Small intestine (tissue), 16 donors: ENCODE results near the gene KBTBD2. TPM values are rescaled to one million over a fixed set of nuclear protein-coding genes. Genes with fewer than 3 reads are reported as not detected.

Source experiments
- DNase-seq, 2 donors: peaks; one replicate each; pipeline versions ENCODE4 v3.0.0 to v3.0.0-alpha.2; 2013
- FAIRE-seq: peaks from 2 replicates; lab custom pipeline; 2012; peaks lifted over from hg19 to GRCh38; lab: Jason Lieb, UNC
- H3K27ac ChIP-seq, 3 donors: one replicate each; pipeline ENCODE4 v1.5.1; 2013; ENCODE audit warnings: low read length in 2 of 3, mild to moderate bottlenecking in 2 of 3, control low read depth in 1 of 3, inconsistent platforms in 1 of 3, low read depth in 1 of 3, moderate library complexity in 1 of 3
- H3K27me3 ChIP-seq, 3 donors: one replicate each; pipeline ENCODE4 v1.6.1; 2013; ENCODE audit warnings: low read length in 3 of 3, inconsistent platforms in 1 of 3; ENCODE audit not compliant: control insufficient read depth in 3 of 3, insufficient read depth in 3 of 3
- H3K36me3 ChIP-seq, 3 donors: one replicate each; pipeline ENCODE4 v1.6.1; 2013; ENCODE audit warnings: low read length in 3 of 3, inconsistent platforms in 1 of 3, low read depth in 1 of 3, mild to moderate bottlenecking in 1 of 3, moderate library complexity in 1 of 3; ENCODE audit not compliant: control insufficient read depth in 3 of 3, insufficient read depth in 2 of 3
- H3K4me1 ChIP-seq, 3 donors: one replicate each; pipeline ENCODE4 v1.6.1; 2013; ENCODE audit warnings: low read length in 2 of 3, inconsistent platforms in 1 of 3, low read depth in 1 of 3, mild to moderate bottlenecking in 1 of 3, moderate library complexity in 1 of 3; ENCODE audit not compliant: control insufficient read depth in 3 of 3, insufficient read depth in 2 of 3
- H3K4me3 ChIP-seq, 3 donors: one replicate each; pipeline ENCODE4 v1.5.1; 2013; ENCODE audit warnings: low read length in 3 of 3, control low read depth in 1 of 3, inconsistent platforms in 1 of 3, low read depth in 1 of 3, mild to moderate bottlenecking in 1 of 3, moderate library complexity in 1 of 3
- H3K9me3 ChIP-seq, 2 donors: one replicate each; pipeline ENCODE4 v1.6.1; 2013; ENCODE audit warnings: low read depth in 1 of 2, low read length in 1 of 2; ENCODE audit not compliant: control insufficient read depth in 2 of 2, insufficient read depth in 1 of 2
- WGBS, 3 donors: extraction: QIAGEN DNeasy Blood & Tissue Kit; methylation state at CpG; one replicate each; pipeline ENCODE4 v1.1.7; 2013; 5-methylcytosine and 5-hydroxymethylcytosine counted together
- long read RNA-seq, 10 donors: transcript quantifications; one replicate each; lab custom pipeline, GENCODE V29; 2026
- polyA plus RNA-seq, 4 donors: library from polyadenylated mRNA; stranded (reverse) in 3 of 4; unstranded in 1 of 4; fragments of 200-250 nt in 3 of 4; fragments of 120-200 nt in 1 of 4; gene quantifications; one replicate each; pipeline versions ENCODE4 v1.2.1 to v1.2.3, GENCODE V29; 2013
- donor health status: healthy with polysubstance abuse.
- donor health status: control.
- donor health status: control.
- donor health status: Bipolar disorder and iron deficiency.
- donor health status: healthy.

The KBTBD2 gene
- 10 to 100 TPM; 10.8 to 45.0 (median 14.4) TPM for polyA plus RNA-seq
- long read RNA-seq, donor 1, transcript KBTBD2-201 (4 exons, 3,745 nt) = major isoform, 12 of 18 reads
- long read RNA-seq, donor 1, partial matches to known transcripts = 6 of 18 reads
- long read RNA-seq, donor 1, other reads (novel, unspliced or antisense) = 0 of 18 reads
- long read RNA-seq, donor 2, partial matches to known transcripts = 0 of 3 reads
- long read RNA-seq, donor 2, other reads (novel, unspliced or antisense) = 0 of 3 reads
- long read RNA-seq, donor 3, partial matches to known transcripts = 36 of 38 reads
- long read RNA-seq, donor 3, other reads (novel, unspliced or antisense) = 0 of 38 reads
- long read RNA-seq, donor 4 = 0 reads
- long read RNA-seq, donor 5, partial matches to known transcripts = 0 of 2 reads
- long read RNA-seq, donor 5, other reads (novel, unspliced or antisense) = 0 of 2 reads
- long read RNA-seq, donor 6, transcript KBTBD2-201 (4 exons, 3,745 nt) = major isoform, 6 of 6 reads
- long read RNA-seq, donor 6, partial matches to known transcripts = 0 of 6 reads
- long read RNA-seq, donor 6, other reads (novel, unspliced or antisense) = 0 of 6 reads
- long read RNA-seq, donor 7, transcript KBTBD2-201 (4 exons, 3,745 nt) = major isoform, 20 of 20 reads
- long read RNA-seq, donor 7, partial matches to known transcripts = 0 of 20 reads
- long read RNA-seq, donor 7, other reads (novel, unspliced or antisense) = 0 of 20 reads
- long read RNA-seq, donor 8, partial matches to known transcripts = 0 of 2 reads
- long read RNA-seq, donor 8, other reads (novel, unspliced or antisense) = 0 of 2 reads
- long read RNA-seq, donor 9, partial matches to known transcripts = 0 of 1 reads
- long read RNA-seq, donor 9, other reads (novel, unspliced or antisense) = 0 of 1 reads
- long read RNA-seq, donor 10, transcript KBTBD2-201 (4 exons, 3,745 nt) = major isoform, 12 of 12 reads
- long read RNA-seq, donor 10, partial matches to known transcripts = 0 of 12 reads
- long read RNA-seq, donor 10, other reads (novel, unspliced or antisense) = 0 of 12 reads

DNA sequence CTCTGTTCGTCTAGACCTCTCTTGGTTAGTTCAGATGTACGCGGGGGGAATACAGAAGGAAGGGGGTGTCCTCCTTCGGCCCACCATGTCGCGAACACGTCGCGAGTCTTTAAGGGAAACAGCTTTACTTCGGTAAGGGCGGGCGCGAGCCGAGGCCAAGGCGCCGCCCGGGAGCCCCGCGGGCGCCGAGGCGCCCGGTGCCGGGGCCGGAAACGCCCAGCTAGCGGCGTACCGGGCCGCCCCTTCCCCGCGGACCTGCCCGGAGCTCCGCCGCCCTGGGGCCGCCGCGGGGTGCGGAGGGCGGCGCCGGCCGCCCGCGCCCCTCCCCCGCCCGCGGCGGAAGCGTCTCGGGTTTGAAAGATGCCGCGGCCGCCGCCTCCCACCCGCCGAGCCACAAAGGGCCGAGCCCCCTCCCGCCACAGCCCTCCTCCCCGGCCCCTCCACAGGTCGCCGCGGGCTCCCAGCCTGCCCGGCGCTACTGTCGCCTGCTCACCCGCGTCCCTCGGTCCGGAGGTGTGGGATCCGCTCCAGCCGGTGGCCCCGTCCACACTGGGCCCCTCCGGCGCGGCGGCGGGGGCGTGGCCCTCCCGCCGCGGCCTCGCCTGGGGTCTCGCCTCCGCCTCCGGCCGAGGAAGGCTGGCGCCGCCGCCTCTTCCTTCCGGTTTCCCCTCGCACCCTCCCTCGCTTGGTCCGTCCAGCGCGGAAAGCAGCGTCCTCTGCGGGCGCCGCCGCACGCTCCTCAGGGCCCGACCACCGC is at the start of gene KBTBD2:
KBTBD2 (minus strand) TSS at position 718 of the 757 bp plus-strand sequence. CDS start 12,156 bp downstream, outside the sequence.
- DNase-seq (peak; percentile 69 to 92), FAIRE-seq (no peak)
- 0% methylated on average over 51 to 104 of the region's 104 CpGs for WGBS, 3 donors
- H3K4me1 ChIP-seq = peaks cover 0 to 22% (median 10%) of the 10 kb centered on the region in 3 donors
- no peaks in the 10 kb centered on the region for H3K9me3 ChIP-seq
- no peaks in the 10 kb centered on the region for H3K27me3 ChIP-seq
- peak within 1 kb of the TSS; percentile 96 to 100 (median 100) for H3K27ac ChIP-seq
- peak within 1 kb of the TSS; percentile 68 to 100 (median 93) for H3K4me3 ChIP-seq
- no peaks in the 10 kb centered on the region for H3K36me3 ChIP-seq

GRCh38 chr7:32941181-32941580 is 49.6 kb upstream of the KBTBD2 start:
- Histone ChIP-seq H3K4me1 (peaks cover 0 to 6% (median 0%) of the 10 kb centered on the region in 3 donors), H3K27ac (peak overlapping the region in 1 of 3 donors; percentile 94), H3K36me3 (peaks cover 0 to 8% (median 0%) of the 10 kb centered on the region in 3 donors), H3K9me3 (no peaks in the 10 kb centered on the region), H3K27me3 (no peaks in the 10 kb centered on the region), H3K4me3 (peak overlapping the region in 1 of 3 donors; percentile 82)
- FAIRE-seq = no peak
- WGBS, 3 donors = 33 to 39% (median 33%) methylated on average over 5 of the region's 5 CpGs
- DNase-seq = no peak

GRCh38 chr7:32937344-32938174 is 46.0 kb upstream of the KBTBD2 start:
- Histone ChIP-seq H3K4me1 (peaks cover 0 to 6% (median 0%) of the 10 kb centered on the region in 3 donors), H3K36me3 (peaks cover 0 to 10% (median 0%) of the 10 kb centered on the region in 3 donors), H3K9me3 (no peaks in the 10 kb centered on the region), H3K27ac (peak overlapping the region in 1 of 3 donors; percentile 22), H3K4me3 (no peak overlapping the region), H3K27me3 (no peaks in the 10 kb centered on the region)
- no peak for FAIRE-seq
- peak; percentile 19 to 31 for DNase-seq
- WGBS, 3 donors = 69 to 74% (median 73%) methylated on average over 10 of the region's 10 CpGs

- peaks cover 0 to 13% (median 0%) of the 10 kb centered on the region in 3 donors for H3K36me3 ChIP-seq
- no peaks in the 10 kb centered on the region for H3K9me3 ChIP-seq
- H3K27me3 ChIP-seq = no peaks in the 10 kb centered on the region
- no peak overlapping the region for H3K27ac ChIP-seq
- FAIRE-seq (no peak), DNase-seq (no peak)
- WGBS, 3 donors = 80 to 97% (median 87%) methylated on average over 3 of the region's 3 CpGs
- no peak overlapping the region for H3K4me3 ChIP-seq
- peaks cover 0 to 6% (median 0%) of the 10 kb centered on the region in 3 donors for H3K4me1 ChIP-seq
These were observed 45.1 kb upstream of the KBTBD2 start for GRCh38 chr7:32936689-32937088.

DNA sequence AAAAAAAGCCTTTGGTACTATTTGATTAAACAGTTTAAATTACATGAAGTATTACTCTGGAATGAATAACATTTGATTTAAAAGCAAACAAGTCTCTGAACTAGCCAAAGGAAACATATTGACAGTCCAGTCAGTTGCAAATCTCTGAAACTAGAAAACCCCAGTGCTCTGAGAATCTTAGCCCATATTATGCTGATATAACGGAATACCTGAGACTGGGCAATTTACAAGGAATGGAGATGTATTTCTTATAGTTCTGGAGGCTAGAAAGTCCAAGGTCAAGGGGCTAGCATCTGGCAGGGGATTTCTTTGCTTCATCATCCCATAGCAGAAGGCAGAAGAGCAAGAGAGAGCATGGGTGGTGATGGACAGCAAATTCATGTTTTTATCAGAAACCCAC is 44.0 kb upstream of the KBTBD2 start:
- no peak for FAIRE-seq
- no peak for DNase-seq
- H3K4me1 ChIP-seq = peaks cover 0 to 6% (median 0%) of the 10 kb centered on the region in 3 donors
- WGBS, 3 donors = 88 to 97% (median 93%) methylated on average over 1 of the region's 1 CpG
- H3K27me3 ChIP-seq = no peaks in the 10 kb centered on the region
- H3K9me3 ChIP-seq = no peaks in the 10 kb centered on the region
- peaks cover 0 to 16% (median 0%) of the 10 kb centered on the region in 3 donors for H3K36me3 ChIP-seq
- no peak overlapping the region for H3K27ac ChIP-seq
- H3K4me3 ChIP-seq = no peak overlapping the region

GRCh38 chr7:32930378-32930777 is 38.8 kb upstream of the KBTBD2 start:
- no peaks in the 10 kb centered on the region for H3K9me3 ChIP-seq
- no peak overlapping the region for H3K27ac ChIP-seq
- 87 to 98% (median 95%) methylated on average over 7 of the region's 7 CpGs for WGBS, 3 donors
- H3K4me1 ChIP-seq = no peaks in the 10 kb centered on the region
- FAIRE-seq = no peak
- peaks cover 0 to 26% (median 2%) of the 10 kb centered on the region in 3 donors for H3K36me3 ChIP-seq
- H3K27me3 ChIP-seq = no peaks in the 10 kb centered on the region
- DNase-seq = no peak
- no peak overlapping the region for H3K4me3 ChIP-seq

- H3K27ac ChIP-seq = no peak overlapping the region
- no peak overlapping the region for H3K4me3 ChIP-seq
- FAIRE-seq (no peak), DNase-seq (no peak)
- H3K9me3 ChIP-seq = no peaks in the 10 kb centered on the region
- H3K4me1 ChIP-seq = no peaks in the 10 kb centered on the region
- H3K27me3 ChIP-seq = no peaks in the 10 kb centered on the region
- H3K36me3 ChIP-seq = peaks cover 0 to 28% (median 2%) of the 10 kb centered on the region in 3 donors
- 88 to 91% (median 89%) methylated on average over 13 of the region's 13 CpGs for WGBS, 3 donors
These were observed 38.0 kb upstream of the KBTBD2 start for GRCh38 chr7:32929430-32930143.
